Panc1 (cell line): ENCODE measurements around the gene FAM117B. TPM values are rescaled to one million over a fixed set of nuclear protein-coding genes. Genes with fewer than 3 reads are reported as not detected.

Source experiments
- ATAC-seq: fragments of 200-7000 bp; cut with Tn5 transposase; 2 replicates; pipeline ENCODE4 v1.9.1; 2020; ENCODE audit warnings: mild to moderate bottlenecking, moderate library complexity
- BruUV-seq: library from RNA; stranded (reverse); fragments of 400-500 nt; replicated peaks from 2 replicates; lab custom pipeline; 2021; lab: Mats Ljungman, UMichigan
- CTCF ChIA-PET: fragments of 300-600 bp; sonication (Branson Sonifier 250); formaldehyde crosslinking; loops from one replicate; lab custom pipeline; 2022; ENCODE audit warnings: antibody characterized with exemption; lab: Charles Lee
- POLR2A ChIA-PET: fragments of 300-600 bp; sonication (Branson Sonifier 250); formaldehyde crosslinking; loops from one replicate; lab custom pipeline; 2022; ENCODE audit warnings: antibody characterized with exemption; lab: Charles Lee
- DNase-seq: peaks from one replicate; pipeline ENCODE4 v3.0.0-alpha.2; 2010; ENCODE audit warnings: low read depth, low spot score
- H3K27ac ChIP-seq: 2 replicates; pipeline ENCODE4 v1.5.1; 2011; ENCODE audit warnings: mild to moderate bottlenecking, low read length, inconsistent platforms
- H3K27me3 ChIP-seq: fragments of 200-500 bp; sonication (Bioruptor generic); 2 replicates; pipeline ENCODE4 v1.6.0; 2014; ENCODE audit warnings: low read length, inconsistent platforms; ENCODE audit not compliant: control insufficient read depth, insufficient read depth
- H3K36me3 ChIP-seq: fragments of 200-500 bp; sonication (Bioruptor generic); 2 replicates; pipeline ENCODE4 v1.5.1; 2014; ENCODE audit warnings: inconsistent platforms, mild to moderate bottlenecking, low read length, moderate library complexity; ENCODE audit not compliant: control insufficient read depth, insufficient read depth
- H3K4me1 ChIP-seq: 2 replicates; pipeline ENCODE4 v1.5.1; 2011; ENCODE audit warnings: inconsistent platforms, mild to moderate bottlenecking, low read length, moderate library complexity; ENCODE audit not compliant: control insufficient read depth, insufficient read depth
- H3K4me3 ChIP-seq, 2 experiments: 2 replicates each; pipeline ENCODE4 v1.5.1; 2011 to 2012; ENCODE audit warnings: low read depth in 2 of 2, low read length in 2 of 2, mild to moderate bottlenecking in 2 of 2, inconsistent platforms in 1 of 2, moderate library complexity in 1 of 2
- H3K9me3 ChIP-seq: fragments of 200-500 bp; sonication (Bioruptor generic); 2 replicates; pipeline ENCODE4 v1.5.1; 2014; ENCODE audit warnings: low read depth, mild to moderate bottlenecking, inconsistent platforms, low read length, moderate library complexity; ENCODE audit not compliant: control insufficient read depth, insufficient read depth
- CTCF ChIP-seq: fragments of 450-650 bp; IDR thresholded peaks from 2 replicates; pipeline ENCODE4 v1.5.1; 2017; ENCODE audit warnings: mild to moderate bottlenecking
- POLR2AphosphoS5 ChIP-seq: IDR thresholded peaks from 2 replicates; pipeline ENCODE4 v1.6.1; 2012; ENCODE audit warnings: mild to moderate bottlenecking, low read depth, low read length, moderate library complexity
- SIN3A ChIP-seq: IDR thresholded peaks from 2 replicates; pipeline ENCODE4 v1.6.1; 2012; ENCODE audit warnings: low read depth, mild to moderate bottlenecking, low read length, moderate library complexity, borderline replicate concordance; ENCODE audit not compliant: insufficient read depth
- TCF7L2 ChIP-seq: IDR thresholded peaks from 2 replicates; pipeline ENCODE4 v1.6.1; 2011; ENCODE audit warnings: mild to moderate bottlenecking, low read depth, low read length, inconsistent platforms
- in situ Hi-C: cut with HindIII; loops from 2 replicates; pipeline ENCODE4 v1.10.0; 2016; ENCODE audit warnings: low sequenced_read_pairs, low pct_unique_long_range_greater_than_20kb
- intact Hi-C: fragments of 100-400 bp; cut with micrococcal nuclease; formaldehyde crosslinking; loops from one replicate; pipeline ENCODE4 v1.10.0; 2022; ENCODE audit not compliant: unreplicated experiment
- total RNA-seq: library from RNA; stranded (reverse); gene quantifications from one replicate; pipeline ENCODE4 v1.2.1, GENCODE V29; 2021; ENCODE audit not compliant: unreplicated experiment
- TF ChIP-seq, protein P1 (sequence below), 2 experiments: IDR thresholded peaks; 2 replicates each; pipeline ENCODE4 v1.6.1; 2011 to 2012; ENCODE audit warnings: low read depth in 2 of 2, control low read depth in 1 of 2, low read length in 1 of 2, mild to moderate bottlenecking in 1 of 2, moderate library complexity in 1 of 2; ENCODE audit not compliant: insufficient read depth in 1 of 2

Gene FAM117B
- total RNA-seq, 1 experiment from 2014 or later, result 7.8 TPM

- Histone ChIP-seq H3K9me3 (no peaks in the 10 kb centered on the region), H3K4me1 (no peaks in the 10 kb centered on the region), H3K36me3 (no peaks in the 10 kb centered on the region), H3K27me3 (no peaks in the 10 kb centered on the region), H3K27ac (no peak overlapping the region), H3K4me3 (no peak overlapping the region)
- intact Hi-C loops (no loop called here), in situ Hi-C loops (no loop called here)
- CTCF ChIA-PET, result no interaction called here
- ATAC-seq (no peak), DNase-seq (no peak)
- POLR2A ChIA-PET, result no interaction called here
- BruUV-seq, result no TSS peak
- no peak for TF ChIP-seq CTCF
- TF ChIP-seq SIN3A, result no peak
- no peak for TF ChIP-seq POLR2AphosphoS5
- TF ChIP-seq TCF7L2, result no peak
- TF ChIP-seq, protein P1, sequence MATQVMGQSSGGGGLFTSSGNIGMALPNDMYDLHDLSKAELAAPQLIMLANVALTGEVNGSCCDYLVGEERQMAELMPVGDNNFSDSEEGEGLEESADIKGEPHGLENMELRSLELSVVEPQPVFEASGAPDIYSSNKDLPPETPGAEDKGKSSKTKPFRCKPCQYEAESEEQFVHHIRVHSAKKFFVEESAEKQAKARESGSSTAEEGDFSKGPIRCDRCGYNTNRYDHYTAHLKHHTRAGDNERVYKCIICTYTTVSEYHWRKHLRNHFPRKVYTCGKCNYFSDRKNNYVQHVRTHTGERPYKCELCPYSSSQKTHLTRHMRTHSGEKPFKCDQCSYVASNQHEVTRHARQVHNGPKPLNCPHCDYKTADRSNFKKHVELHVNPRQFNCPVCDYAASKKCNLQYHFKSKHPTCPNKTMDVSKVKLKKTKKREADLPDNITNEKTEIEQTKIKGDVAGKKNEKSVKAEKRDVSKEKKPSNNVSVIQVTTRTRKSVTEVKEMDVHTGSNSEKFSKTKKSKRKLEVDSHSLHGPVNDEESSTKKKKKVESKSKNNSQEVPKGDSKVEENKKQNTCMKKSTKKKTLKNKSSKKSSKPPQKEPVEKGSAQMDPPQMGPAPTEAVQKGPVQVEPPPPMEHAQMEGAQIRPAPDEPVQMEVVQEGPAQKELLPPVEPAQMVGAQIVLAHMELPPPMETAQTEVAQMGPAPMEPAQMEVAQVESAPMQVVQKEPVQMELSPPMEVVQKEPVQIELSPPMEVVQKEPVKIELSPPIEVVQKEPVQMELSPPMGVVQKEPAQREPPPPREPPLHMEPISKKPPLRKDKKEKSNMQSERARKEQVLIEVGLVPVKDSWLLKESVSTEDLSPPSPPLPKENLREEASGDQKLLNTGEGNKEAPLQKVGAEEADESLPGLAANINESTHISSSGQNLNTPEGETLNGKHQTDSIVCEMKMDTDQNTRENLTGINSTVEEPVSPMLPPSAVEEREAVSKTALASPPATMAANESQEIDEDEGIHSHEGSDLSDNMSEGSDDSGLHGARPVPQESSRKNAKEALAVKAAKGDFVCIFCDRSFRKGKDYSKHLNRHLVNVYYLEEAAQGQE (IDR thresholded peaks at IDR 0.05; ENCODE audit: insufficient read depth in 1 of 2, low read depth in 2 of 2, low read length in 1 of 2), result no peak
Measured at GRCh38 chr2:202754936-202755335, 120.2 kb downstream of the FAM117B start.

DNA sequence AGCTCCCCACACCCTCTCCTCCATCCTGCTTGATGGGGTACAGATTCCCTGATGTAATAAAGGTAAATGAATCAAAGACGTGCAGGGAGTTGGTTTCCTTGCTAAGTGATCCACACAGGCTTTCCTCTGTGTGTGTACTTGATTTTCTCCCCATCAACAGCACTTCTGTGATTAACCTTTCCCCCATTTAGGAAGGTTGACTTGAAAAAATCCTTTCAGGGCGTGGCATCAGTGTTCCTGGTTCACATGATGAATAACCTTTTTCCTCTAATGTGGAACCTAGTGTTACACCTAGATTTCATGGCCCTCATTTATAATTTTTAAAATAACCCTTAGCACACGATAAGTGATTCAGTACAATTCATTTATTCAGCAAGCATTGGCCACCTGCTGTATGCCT lies 121.8 kb downstream of the FAM117B start:
- ATAC-seq (no peak), DNase-seq (no peak)
- in situ Hi-C loops (no loop called here), intact Hi-C loops (no loop called here)
- Histone ChIP-seq H3K4me1 (no peaks in the 10 kb centered on the region), H3K27me3 (no peaks in the 10 kb centered on the region), H3K36me3 (no peaks in the 10 kb centered on the region), H3K27ac (no peak overlapping the region), H3K4me3 (no peak overlapping the region), H3K9me3 (no peaks in the 10 kb centered on the region)
- POLR2A ChIA-PET, result no interaction called here
- BruUV-seq, result no TSS peak
- TF ChIP-seq POLR2AphosphoS5 (no peak), TCF7L2 (no peak), SIN3A (no peak), CTCF (no peak)
- TF ChIP-seq, protein P1 (IDR thresholded peaks at IDR 0.05; ENCODE audit: insufficient read depth in 1 of 2, low read depth in 2 of 2, low read length in 1 of 2), result no peak
- CTCF ChIA-PET, result no interaction called here
